Stimulated activated CD4-positive, alpha-beta T cell treated with anti-CD3 and anti-CD28 coated beads, TNF-alpha, amount 100 ng/mL, for 48 hours (primary cell): ENCODE measurements around the gene PPFIBP1.

Source experiments
- DNase-seq, 3 donors: peaks; one replicate each; pipeline ENCODE4 v3.0.0-alpha.2; 2020; ENCODE audit warnings: low read depth in 3 of 3

PPFIBP1 gene

GRCh38 chr12:27523642-27524493 lies at the start of gene PPFIBP1:
Gene PPFIBP1 (plus strand): TSS chr12:27524206. CDS start chr12:27633397, 109,191 bp downstream.
- peak; percentile 96 to 98 (median 96) for DNase-seq

DNA sequence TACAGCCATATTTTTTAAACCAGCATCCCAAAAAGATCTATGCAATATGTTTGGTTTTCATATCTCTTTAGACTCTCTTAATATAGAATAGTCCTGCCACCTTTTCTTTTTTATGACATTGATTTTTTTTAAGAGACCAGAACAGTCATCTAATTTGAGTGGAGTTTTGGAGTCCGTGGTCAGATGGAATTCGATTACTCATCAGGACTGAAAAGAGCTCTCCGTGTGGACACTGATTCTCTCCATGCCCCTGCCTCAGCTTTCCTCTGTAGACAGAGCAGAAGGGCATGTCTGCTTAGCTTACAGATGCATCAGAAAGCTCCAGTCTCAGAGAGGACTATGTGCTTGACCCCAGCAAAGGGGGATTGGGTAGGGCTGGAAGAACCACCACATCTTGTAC lies 49.7 kb upstream of the PPFIBP1 start:
- no peak for DNase-seq

DNA sequence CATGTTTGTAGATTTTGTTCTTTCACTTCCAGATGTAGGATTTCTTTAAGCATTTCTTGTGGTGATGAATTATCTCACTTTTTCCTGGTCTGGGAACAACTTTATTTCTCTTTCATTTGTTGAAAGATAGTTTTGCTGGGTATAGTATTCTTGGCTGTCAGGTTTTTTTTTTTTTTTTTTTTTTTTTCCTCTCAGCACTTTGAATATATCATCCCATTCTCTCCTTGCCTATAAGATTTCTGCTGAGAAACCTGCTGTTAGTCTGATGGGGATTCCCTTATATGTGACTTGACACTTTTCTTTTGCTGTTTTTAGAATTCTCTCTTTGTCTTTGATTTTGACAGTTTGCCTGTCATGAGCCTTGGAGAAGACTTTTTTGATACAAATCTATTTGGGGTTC lies 47.0 kb upstream of the PPFIBP1 start:
- DNase-seq, result no peak

- DNase-seq, result no peak
Measured at GRCh38 chr12:27478949-27479348, 45.1 kb upstream of the PPFIBP1 start.

GRCh38 chr12:27480016-27480415 lies 44.0 kb upstream of the PPFIBP1 start:
- DNase-seq, result no peak

- no peak for DNase-seq
Measured at GRCh38 chr12:27486961-27487360, 37.0 kb upstream of the PPFIBP1 start.

DNA sequence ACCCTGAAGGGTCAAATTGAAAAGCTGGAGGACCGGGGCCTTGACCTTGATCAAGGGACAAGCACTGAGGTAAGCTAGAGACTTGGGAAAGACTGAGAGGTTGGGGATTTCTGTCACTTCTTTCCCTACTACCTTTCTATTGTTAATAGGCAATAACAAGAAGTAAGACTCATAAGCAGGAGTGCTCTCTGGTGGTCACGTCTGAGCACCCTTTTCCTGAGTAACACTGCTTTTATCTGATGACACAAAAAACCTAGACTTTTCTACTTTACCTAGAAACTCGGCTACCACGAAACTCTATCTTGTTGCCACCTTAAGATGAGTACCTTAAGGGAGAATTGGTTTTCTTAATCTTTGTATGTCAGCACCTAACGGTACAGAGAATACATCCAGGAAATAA lies 35.5 kb upstream of the PPFIBP1 start:
- DNase-seq, result no peak

DNA sequence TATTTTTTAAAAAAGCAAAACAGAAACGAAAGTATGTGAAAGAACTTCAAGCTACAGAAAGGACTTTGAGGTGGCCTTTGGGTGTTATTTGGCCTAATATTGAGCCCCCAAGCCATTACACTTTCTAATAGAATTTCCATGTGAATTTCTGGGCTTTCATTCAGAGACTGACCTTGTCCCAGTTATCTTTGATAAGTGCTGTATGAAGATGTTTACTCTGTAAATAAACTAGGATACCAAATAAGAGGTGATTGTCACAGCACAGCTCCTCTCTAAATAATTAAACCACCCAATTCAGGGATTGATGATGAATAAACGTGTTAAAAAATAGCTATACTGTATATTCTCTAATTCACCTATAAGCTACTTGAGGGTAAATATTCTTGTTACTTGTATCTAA lies 32.8 kb upstream of the PPFIBP1 start:
- no peak for DNase-seq

DNA sequence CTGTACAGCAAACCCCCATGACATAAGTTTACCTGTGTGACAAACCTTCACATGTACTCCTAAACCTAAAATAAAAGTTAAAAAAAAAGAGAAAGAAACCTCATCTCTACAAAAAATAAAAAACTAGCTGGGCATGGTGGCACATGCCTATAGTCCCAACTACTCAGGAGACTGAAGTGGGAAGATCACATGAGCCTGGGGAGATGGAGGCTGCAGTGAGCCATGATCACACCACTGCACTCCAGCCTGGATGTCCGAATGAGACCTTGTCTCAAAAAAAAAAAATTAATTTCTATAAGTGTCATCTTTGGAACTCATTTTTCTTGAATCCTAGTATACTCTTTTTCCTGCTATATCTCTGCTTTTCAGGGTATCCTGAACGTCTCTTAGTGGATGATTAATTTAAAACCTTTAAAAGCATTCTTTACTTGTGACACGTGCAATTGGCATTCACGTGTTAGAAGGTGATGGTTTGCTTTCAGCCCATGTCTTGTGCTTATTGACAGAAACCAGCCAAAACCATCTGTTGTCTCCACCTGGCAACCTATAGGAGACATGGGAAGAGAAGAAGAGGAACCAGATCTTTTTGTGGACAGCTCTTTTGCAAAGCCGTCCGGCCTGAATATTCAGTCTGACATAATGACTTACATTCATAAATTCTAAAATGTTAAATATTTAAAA lies 30.6 kb upstream of the PPFIBP1 start:
- no peak for DNase-seq

GRCh38 chr12:27497446-27497845 lies 26.6 kb upstream of the PPFIBP1 start:
- no peak for DNase-seq

GRCh38 chr12:27498149-27498548 lies 25.9 kb upstream of the PPFIBP1 start:
- DNase-seq, result no peak

- DNase-seq, result no peak
Measured at GRCh38 chr12:27498761-27499160, 25.2 kb upstream of the PPFIBP1 start.

DNA sequence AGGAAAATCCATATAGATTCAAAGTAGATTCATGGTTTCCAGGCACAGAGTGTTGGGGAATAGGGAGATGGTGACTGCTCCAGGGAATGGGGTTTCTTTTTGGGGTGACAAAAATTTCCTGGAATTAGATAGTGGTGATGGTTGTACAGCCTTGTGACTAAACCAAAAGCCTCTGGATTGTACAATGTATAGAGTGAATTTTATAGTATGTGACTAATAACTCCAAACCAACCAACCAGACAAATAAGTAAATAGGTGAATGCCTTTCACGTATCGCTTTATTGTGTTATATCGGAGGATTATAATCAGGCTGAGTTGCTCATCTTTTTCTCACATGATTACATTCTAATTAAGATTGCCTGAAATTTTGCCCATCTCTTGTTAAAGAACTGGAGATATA lies 24.6 kb upstream of the PPFIBP1 start:
- no peak for DNase-seq

- no peak for DNase-seq
Measured at GRCh38 chr12:27500546-27500945, 23.5 kb upstream of the PPFIBP1 start.

GRCh38 chr12:27502021-27502435 lies 22.0 kb upstream of the PPFIBP1 start:
- no peak for DNase-seq

GRCh38 chr12:27504507-27504906 lies 19.5 kb upstream of the PPFIBP1 start:
- DNase-seq, result no peak

- DNase-seq, result no peak
Measured at GRCh38 chr12:27505109-27505508, 18.9 kb upstream of the PPFIBP1 start.

- no peak for DNase-seq
Measured at GRCh38 chr12:27505761-27506160, 18.2 kb upstream of the PPFIBP1 start.

DNA sequence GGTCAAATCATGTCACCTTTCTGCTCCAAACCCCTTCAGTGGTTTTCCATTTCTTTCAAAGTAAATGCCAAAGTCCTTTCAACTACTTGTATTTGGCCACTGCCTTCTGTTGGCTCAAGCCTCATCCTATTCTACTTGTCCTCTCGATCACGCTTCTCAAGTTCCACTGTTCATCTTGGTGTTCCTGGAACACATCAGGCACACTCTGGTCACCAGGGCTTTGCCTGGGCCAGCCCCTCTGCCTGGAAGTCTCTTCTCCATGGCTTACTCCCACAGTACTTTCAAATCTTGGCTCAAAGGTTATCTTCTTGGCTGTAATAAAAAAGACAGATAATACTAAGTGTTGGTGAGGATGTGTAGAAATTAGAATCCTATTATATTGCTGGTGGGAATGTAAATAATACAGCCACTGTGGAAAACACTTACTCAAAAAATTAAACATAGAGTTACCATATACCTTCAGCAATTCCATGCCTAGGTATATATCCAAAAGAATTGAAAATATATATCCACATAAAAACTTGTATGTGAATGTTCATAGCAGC lies 17.3 kb upstream of the PPFIBP1 start:
- DNase-seq, result no peak

DNA sequence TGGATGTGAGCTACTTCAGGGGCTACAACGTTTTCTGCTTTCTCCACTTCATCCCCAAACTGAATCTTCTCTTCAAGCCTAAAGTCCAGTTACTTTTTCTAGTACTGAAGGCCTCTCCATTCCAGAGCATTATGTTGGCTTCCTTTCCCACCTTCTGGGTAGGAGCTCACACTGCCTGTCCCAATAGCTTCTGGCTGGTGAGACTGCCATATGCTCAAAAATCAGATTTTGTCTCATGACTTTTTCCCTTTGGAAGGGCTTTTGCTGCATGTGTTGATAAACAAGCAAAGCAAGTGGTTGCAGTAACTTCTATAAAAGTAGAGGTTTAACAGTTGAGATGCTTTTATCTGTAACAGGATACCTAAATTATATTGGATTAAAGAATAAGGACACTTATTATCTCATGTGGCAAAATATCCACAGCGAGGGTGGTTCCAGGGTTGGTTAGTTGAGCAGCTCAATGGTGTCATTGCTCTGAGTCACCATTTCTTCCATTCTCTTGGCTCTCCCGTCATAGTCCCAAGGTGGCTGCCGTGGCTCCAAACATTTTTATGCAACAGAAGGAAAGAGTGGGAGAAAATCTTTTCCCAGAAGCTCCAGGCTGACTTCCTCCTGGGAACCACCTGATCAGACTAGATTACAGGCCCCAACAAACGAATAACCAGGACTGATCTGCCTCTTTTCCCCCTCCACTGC lies 15.1 kb upstream of the PPFIBP1 start:
- DNase-seq, result no peak

DNA sequence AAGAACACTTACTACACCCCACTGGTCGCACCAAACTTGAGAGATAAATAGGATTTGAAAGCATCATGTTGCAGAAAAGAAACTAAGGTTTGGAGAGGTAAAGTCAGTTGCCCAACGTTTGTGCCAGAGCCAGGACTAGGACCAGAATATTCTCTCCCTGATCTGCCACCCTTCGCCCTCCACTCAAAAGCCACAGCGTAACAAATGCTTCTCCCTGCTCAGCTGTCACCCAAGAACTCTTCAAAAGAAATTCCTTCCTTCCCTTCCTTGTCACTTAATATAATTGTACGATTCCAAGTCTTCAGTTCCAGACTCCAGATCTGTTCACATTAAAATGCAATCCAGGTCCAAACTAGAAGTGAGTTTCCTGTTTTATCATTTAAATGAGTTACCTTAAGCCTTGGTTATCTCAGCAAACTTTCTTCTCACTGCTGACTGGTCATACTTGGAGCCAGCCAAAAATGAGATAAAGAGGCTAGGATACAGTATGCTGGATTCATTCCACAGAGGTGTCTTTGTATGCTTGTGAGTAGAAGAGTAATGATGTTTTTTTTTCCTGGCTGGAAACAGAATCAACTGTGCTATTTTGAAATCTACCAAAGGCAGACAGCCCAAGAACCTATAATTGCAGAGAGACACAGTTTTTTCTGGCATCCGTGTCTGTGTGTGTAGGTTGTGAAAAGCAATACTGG lies 12.8 kb upstream of the PPFIBP1 start:
- no peak for DNase-seq

GRCh38 chr12:27511723-27512045 lies 12.3 kb upstream of the PPFIBP1 start:
- DNase-seq, result no peak
